H1 (cell line): ENCODE results near the gene TCF25. TPM values are rescaled to one million over a fixed set of nuclear protein-coding genes. Genes with fewer than 3 reads are reported as not detected.

ENCODE experiments used
- BCL11A ChIP-seq, 2 experiments: IDR thresholded peaks; one replicate each; pipeline ENCODE4 v1.6.1; 2011; ENCODE audit warnings: low read depth in 2 of 2, low read length in 2 of 2, mild to moderate bottlenecking in 2 of 2
- GTF2F1 ChIP-seq: IDR thresholded peaks from 2 replicates; pipeline ENCODE4 v1.6.1; 2012; ENCODE audit warnings: low read depth, low read length, improper control_type of control experiment, borderline replicate concordance
- PHF8 ChIP-seq: fragments of 200-600 bp; sonication (generic); conservative IDR thresholded peaks from 2 replicates; pipeline ENCODE4 v1.7.1; 2012; ENCODE audit warnings: low read depth, mild to moderate bottlenecking, inconsistent platforms, low read length, moderate library complexity
- POLR2AphosphoS5 ChIP-seq: IDR thresholded peaks from 2 replicates; pipeline ENCODE4 v1.6.1; 2011; ENCODE audit warnings: low read depth, low read length
- RXRA ChIP-seq: IDR thresholded peaks from 2 replicates; pipeline ENCODE4 v1.6.1; 2011; ENCODE audit warnings: low read depth, mild to moderate bottlenecking, low read length, moderate library complexity; ENCODE audit not compliant: insufficient read depth
- YY1 ChIP-seq: IDR thresholded peaks from 2 replicates; pipeline ENCODE4 v1.6.1; 2011; ENCODE audit warnings: low read depth, mild to moderate bottlenecking, low read length
- polyA plus RNA-seq, 7 experiments: library from polyadenylated mRNA; depleted of rRNA in 3 of 7; stranded (reverse) in 5 of 7; unstranded in 2 of 7; fragments of >200 nt in 5 of 7; fragments of 200-250 nt in 2 of 7; gene quantifications; 1 replicate in 5 of 7; 2 replicates in 1 of 7; 4 replicates in 1 of 7; pipeline versions ENCODE4 v1.2.1 to v1.2.3, GENCODE V29; 2011 to 2013; ENCODE audit warnings: missing spikeins in 2 of 7, mixed read lengths in 2 of 7
- total RNA-seq: library from RNA; stranded (reverse); fragmentation: NEBNext Ultra II Directional; extraction: Animal tissue kit (Norgen Biotek cat#: 25700); gene quantifications from 2 replicates; pipeline ENCODE4 v1.2.1, GENCODE V29; 2021
- TF ChIP-seq, protein P1 (sequence below): fragments of 300-600 bp; sonication (generic); IDR thresholded peaks from 2 replicates; pipeline ENCODE4 v1.7.1; 2012; ENCODE audit warnings: low read length, moderate library complexity, mild to moderate bottlenecking, inconsistent platforms; ENCODE audit not compliant: insufficient replicate concordance

TCF25 gene
- total and polyA plus RNA-seq, 2 of the 8 experiments (the other 6 are each of a cell fraction or from before 2014, with no cell fraction given) = 78.1 to 102 TPM

DNA sequence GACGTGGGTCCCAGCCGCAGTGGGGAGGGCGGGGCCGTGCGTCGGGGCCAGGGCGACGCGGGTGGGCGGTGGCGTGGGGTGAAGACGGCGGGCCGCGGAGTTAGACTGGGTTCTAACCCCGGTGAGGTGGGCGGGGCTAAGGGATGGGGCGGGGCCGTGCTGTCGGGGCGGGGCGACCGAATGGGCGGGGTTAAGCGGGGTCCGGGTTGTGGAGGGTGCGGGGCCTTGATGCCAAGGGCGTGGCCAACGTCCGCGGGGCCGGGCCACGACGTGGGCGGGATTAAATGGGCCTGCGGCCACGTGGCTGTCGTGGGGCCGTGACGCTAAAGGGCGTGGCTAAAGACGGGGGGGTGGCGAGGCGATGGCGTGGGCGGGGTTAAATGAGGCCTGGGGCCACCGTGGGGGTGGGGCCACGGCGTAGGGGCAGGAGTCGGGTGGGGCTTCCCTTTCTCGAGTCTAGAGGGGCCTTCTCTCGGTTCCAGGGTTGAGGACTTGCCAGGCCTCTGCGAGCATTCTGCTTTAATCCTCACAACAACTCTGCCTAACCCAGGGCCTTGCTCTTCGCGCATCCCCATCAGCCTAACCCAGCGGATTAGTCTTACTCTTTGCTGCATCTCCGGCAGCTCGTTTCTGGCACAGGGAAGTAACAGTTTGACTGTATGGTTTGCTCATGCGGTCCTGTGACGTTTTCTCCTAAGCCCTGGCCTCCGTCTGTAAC lies 739 bp downstream of the TCF25 start (continued):
- TF ChIP-seq GTF2F1 = no peak
- TF ChIP-seq PHF8 = no peak
- TF ChIP-seq, protein P1, sequence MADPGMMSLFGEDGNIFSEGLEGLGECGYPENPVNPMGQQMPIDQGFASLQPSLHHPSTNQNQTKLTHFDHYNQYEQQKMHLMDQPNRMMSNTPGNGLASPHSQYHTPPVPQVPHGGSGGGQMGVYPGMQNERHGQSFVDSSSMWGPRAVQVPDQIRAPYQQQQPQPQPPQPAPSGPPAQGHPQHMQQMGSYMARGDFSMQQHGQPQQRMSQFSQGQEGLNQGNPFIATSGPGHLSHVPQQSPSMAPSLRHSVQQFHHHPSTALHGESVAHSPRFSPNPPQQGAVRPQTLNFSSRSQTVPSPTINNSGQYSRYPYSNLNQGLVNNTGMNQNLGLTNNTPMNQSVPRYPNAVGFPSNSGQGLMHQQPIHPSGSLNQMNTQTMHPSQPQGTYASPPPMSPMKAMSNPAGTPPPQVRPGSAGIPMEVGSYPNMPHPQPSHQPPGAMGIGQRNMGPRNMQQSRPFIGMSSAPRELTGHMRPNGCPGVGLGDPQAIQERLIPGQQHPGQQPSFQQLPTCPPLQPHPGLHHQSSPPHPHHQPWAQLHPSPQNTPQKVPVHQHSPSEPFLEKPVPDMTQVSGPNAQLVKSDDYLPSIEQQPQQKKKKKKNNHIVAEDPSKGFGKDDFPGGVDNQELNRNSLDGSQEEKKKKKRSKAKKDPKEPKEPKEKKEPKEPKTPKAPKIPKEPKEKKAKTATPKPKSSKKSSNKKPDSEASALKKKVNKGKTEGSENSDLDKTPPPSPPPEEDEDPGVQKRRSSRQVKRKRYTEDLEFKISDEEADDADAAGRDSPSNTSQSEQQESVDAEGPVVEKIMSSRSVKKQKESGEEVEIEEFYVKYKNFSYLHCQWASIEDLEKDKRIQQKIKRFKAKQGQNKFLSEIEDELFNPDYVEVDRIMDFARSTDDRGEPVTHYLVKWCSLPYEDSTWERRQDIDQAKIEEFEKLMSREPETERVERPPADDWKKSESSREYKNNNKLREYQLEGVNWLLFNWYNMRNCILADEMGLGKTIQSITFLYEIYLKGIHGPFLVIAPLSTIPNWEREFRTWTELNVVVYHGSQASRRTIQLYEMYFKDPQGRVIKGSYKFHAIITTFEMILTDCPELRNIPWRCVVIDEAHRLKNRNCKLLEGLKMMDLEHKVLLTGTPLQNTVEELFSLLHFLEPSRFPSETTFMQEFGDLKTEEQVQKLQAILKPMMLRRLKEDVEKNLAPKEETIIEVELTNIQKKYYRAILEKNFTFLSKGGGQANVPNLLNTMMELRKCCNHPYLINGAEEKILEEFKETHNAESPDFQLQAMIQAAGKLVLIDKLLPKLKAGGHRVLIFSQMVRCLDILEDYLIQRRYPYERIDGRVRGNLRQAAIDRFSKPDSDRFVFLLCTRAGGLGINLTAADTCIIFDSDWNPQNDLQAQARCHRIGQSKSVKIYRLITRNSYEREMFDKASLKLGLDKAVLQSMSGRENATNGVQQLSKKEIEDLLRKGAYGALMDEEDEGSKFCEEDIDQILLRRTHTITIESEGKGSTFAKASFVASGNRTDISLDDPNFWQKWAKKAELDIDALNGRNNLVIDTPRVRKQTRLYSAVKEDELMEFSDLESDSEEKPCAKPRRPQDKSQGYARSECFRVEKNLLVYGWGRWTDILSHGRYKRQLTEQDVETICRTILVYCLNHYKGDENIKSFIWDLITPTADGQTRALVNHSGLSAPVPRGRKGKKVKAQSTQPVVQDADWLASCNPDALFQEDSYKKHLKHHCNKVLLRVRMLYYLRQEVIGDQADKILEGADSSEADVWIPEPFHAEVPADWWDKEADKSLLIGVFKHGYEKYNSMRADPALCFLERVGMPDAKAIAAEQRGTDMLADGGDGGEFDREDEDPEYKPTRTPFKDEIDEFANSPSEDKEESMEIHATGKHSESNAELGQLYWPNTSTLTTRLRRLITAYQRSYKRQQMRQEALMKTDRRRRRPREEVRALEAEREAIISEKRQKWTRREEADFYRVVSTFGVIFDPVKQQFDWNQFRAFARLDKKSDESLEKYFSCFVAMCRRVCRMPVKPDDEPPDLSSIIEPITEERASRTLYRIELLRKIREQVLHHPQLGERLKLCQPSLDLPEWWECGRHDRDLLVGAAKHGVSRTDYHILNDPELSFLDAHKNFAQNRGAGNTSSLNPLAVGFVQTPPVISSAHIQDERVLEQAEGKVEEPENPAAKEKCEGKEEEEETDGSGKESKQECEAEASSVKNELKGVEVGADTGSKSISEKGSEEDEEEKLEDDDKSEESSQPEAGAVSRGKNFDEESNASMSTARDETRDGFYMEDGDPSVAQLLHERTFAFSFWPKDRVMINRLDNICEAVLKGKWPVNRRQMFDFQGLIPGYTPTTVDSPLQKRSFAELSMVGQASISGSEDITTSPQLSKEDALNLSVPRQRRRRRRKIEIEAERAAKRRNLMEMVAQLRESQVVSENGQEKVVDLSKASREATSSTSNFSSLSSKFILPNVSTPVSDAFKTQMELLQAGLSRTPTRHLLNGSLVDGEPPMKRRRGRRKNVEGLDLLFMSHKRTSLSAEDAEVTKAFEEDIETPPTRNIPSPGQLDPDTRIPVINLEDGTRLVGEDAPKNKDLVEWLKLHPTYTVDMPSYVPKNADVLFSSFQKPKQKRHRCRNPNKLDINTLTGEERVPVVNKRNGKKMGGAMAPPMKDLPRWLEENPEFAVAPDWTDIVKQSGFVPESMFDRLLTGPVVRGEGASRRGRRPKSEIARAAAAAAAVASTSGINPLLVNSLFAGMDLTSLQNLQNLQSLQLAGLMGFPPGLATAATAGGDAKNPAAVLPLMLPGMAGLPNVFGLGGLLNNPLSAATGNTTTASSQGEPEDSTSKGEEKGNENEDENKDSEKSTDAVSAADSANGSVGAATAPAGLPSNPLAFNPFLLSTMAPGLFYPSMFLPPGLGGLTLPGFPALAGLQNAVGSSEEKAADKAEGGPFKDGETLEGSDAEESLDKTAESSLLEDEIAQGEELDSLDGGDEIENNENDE = no peak
- TF ChIP-seq POLR2AphosphoS5 = 0 out of 2 replicates have a peak, but pooled peaks have one; percentile 6
- TF ChIP-seq YY1 = no peak
- no peak for TF ChIP-seq RXRA
- TF ChIP-seq BCL11A (IDR thresholded peaks at IDR 0.05; ENCODE audit: low read depth in 2 of 2, low read length in 2 of 2) = no peak
